Endothelial cell of umbilical vein (primary cell): ENCODE data around the gene HEATR5B. TPM values are rescaled to one million over a fixed set of nuclear protein-coding genes. Genes with fewer than 3 reads are reported as not detected.
A peak's percentile ranks its signal among the peaks of the same experiment; 100 is the strongest.

Experiments
- BruUV-seq: library from RNA; stranded (reverse); fragments of 400-500 nt; replicated peaks from 2 replicates; lab custom pipeline; 2021; lab: Mats Ljungman, UMichigan
- CTCF ChIA-PET: fragments of 300-600, 350-600 bp; sonication (Branson Sonifier 250); formaldehyde crosslinking; loops from one replicate; lab custom pipeline; 2021; ENCODE audit warnings: antibody characterized with exemption, inconsistent platforms; lab: Charles Lee
- POLR2A ChIA-PET: fragments of 300-600, 350-600 bp; sonication (Branson Sonifier 250); formaldehyde crosslinking; loops from one replicate; lab custom pipeline; 2021; ENCODE audit warnings: antibody characterized with exemption, inconsistent platforms; lab: Charles Lee
- DNase-seq: peaks from one replicate; pipeline ENCODE4 v3.0.0-alpha.2; 2011; ENCODE audit warnings: low read depth, low spot score
- FAIRE-seq: peaks from 2 replicates; lab custom pipeline; 2011; peaks lifted over from hg19 to GRCh38; lab: Jason Lieb, UNC
- H2AFZ ChIP-seq: 2 replicates; pipeline ENCODE4 v1.6.0; 2012; ENCODE audit warnings: low read depth, low read length, control low read depth, inconsistent platforms
- H3K27ac ChIP-seq: 2 replicates; pipeline ENCODE4 v1.5.1; 2011; ENCODE audit warnings: low read depth, mild to moderate bottlenecking, control low read depth, low read length, moderate library complexity; ENCODE audit not compliant: insufficient read depth
- H3K27me3 ChIP-seq, 2 experiments: 2 replicates each; pipeline versions ENCODE4 v1.6.0 to v1.6.1; 2011; ENCODE audit warnings: low read length in 2 of 2, mixed read lengths in 1 of 2; ENCODE audit not compliant: control insufficient read depth in 2 of 2, insufficient read depth in 2 of 2
- H3K36me3 ChIP-seq, 2 experiments: 2 replicates in 1 of 2; 3 replicates in 1 of 2; pipeline ENCODE4 v1.5.1; 2011; ENCODE audit warnings: low read length in 2 of 2, mild to moderate bottlenecking in 1 of 2, moderate library complexity in 1 of 2; ENCODE audit not compliant: control insufficient read depth in 2 of 2, insufficient read depth in 2 of 2; ENCODE audit errors: extremely low read depth in 1 of 2
- H3K4me1 ChIP-seq: 3 replicates; pipeline ENCODE4 v1.5.1; 2011; ENCODE audit warnings: mild to moderate bottlenecking, low read length; ENCODE audit not compliant: control insufficient read depth, insufficient read depth; ENCODE audit errors: extremely low read depth
- H3K4me2 ChIP-seq: 2 replicates; pipeline ENCODE4 v1.6.1; 2011; ENCODE audit warnings: low read length, control low read depth, mixed read lengths; ENCODE audit not compliant: insufficient read depth
- H3K4me3 ChIP-seq, 3 experiments: fragments of 200-600 bp in 1 of 3; sonication (generic), shearing (Covaris generic) in 1 of 3; replicated peaks in 1 of 3; 2 replicates each; pipeline ENCODE4 v1.5.1; 2011 to 2016; ENCODE audit warnings: control low read depth in 3 of 3, low read length in 3 of 3, mild to moderate bottlenecking in 2 of 3, inconsistent platforms in 1 of 3, low read depth in 1 of 3, moderate library complexity in 1 of 3; ENCODE audit not compliant: insufficient read depth in 1 of 3
- H3K79me2 ChIP-seq: 2 replicates; pipeline ENCODE4 v1.6.0; 2012; ENCODE audit warnings: low read length, inconsistent platforms; ENCODE audit not compliant: control insufficient read depth, insufficient read depth
- H3K9ac ChIP-seq: replicated peaks from 2 replicates; pipeline ENCODE3; 2011; ENCODE audit warnings: low read length, control low read depth; ENCODE audit not compliant: insufficient read depth; ENCODE audit errors: extremely low read depth
- H3K9me1 ChIP-seq: replicated peaks from 3 replicates; pipeline ENCODE4 v1.6.0; 2011; ENCODE audit warnings: mild to moderate bottlenecking, low read length; ENCODE audit not compliant: control insufficient read depth, insufficient read depth; ENCODE audit errors: extremely low read depth
- H3K9me3 ChIP-seq: replicated peaks from 2 replicates; pipeline ENCODE4 v1.5.1; 2012; ENCODE audit warnings: low read length, inconsistent platforms; ENCODE audit not compliant: control insufficient read depth, insufficient read depth
- H4K20me1 ChIP-seq: replicated peaks from 2 replicates; pipeline ENCODE3; 2011; ENCODE audit warnings: mild to moderate bottlenecking, low read length; ENCODE audit not compliant: control insufficient read depth, insufficient read depth; ENCODE audit errors: extremely low read depth
- CTCF ChIP-seq, 2 donors: IDR thresholded peaks; 1 replicate in 1 of 2; 2 replicates in 1 of 2; pipeline ENCODE4 v1.5.1; 2011; ENCODE audit warnings: low read length in 2 of 2, mild to moderate bottlenecking in 2 of 2, moderate library complexity in 2 of 2, control low read depth in 1 of 2, inconsistent platforms in 1 of 2, low read depth in 1 of 2; ENCODE audit not compliant: insufficient read depth in 1 of 2; ENCODE audit errors: extremely low read depth in 1 of 2
- EZH2 ChIP-seq: IDR thresholded peaks from 2 replicates; pipeline ENCODE4 v1.6.1; 2012; ENCODE audit warnings: borderline replicate concordance, low read depth, mild to moderate bottlenecking, moderate library complexity, low read length, inconsistent platforms; ENCODE audit not compliant: severe bottlenecking
- FOS ChIP-seq: IDR thresholded peaks from 2 replicates; pipeline ENCODE4 v1.6.1; 2011; ENCODE audit warnings: mild to moderate bottlenecking, low read length, moderate library complexity, borderline replicate concordance; ENCODE audit not compliant: insufficient read depth
- GATA2 ChIP-seq: IDR thresholded peaks from 2 replicates; pipeline ENCODE4 v1.7.0; 2011; ENCODE audit warnings: low read depth, mild to moderate bottlenecking, moderate library complexity, mixed read lengths, low read length; ENCODE audit not compliant: insufficient read length, insufficient read depth
- JUN ChIP-seq: IDR thresholded peaks from 2 replicates; pipeline ENCODE4 v1.6.1; 2011; ENCODE audit warnings: borderline replicate concordance, low read depth; ENCODE audit not compliant: insufficient read length, insufficient read depth
- MAX ChIP-seq: IDR thresholded peaks from 2 replicates; pipeline ENCODE4 v1.6.1; 2011; ENCODE audit not compliant: insufficient read depth, insufficient read length
- MYC ChIP-seq: IDR thresholded peaks from one replicate; pipeline ENCODE4 v1.6.1; 2011; ENCODE audit warnings: mild to moderate bottlenecking, low read depth, low read length
- POLR2A ChIP-seq: IDR thresholded peaks from 2 replicates; pipeline ENCODE4 v1.6.1; 2012; ENCODE audit warnings: low read depth, mild to moderate bottlenecking, control low read depth, low read length
- POLR2AphosphoS5 ChIP-seq: IDR thresholded peaks from 2 replicates; pipeline ENCODE4 v1.6.1; 2012; ENCODE audit warnings: low read depth, mild to moderate bottlenecking, control low read depth, low read length, moderate library complexity; ENCODE audit not compliant: insufficient read depth
- dilution Hi-C: fragments of 300-500 bp; cut with MboI; formaldehyde crosslinking; loops from one replicate; pipeline ENCODE4 v1.15.0; 2019; ENCODE audit warnings: low sequenced_read_pairs; ENCODE audit not compliant: extremely low pct_ligation_motif_present
- intact Hi-C: fragments of 100-400 bp; cut with micrococcal nuclease; formaldehyde crosslinking; loops from one replicate; pipeline ENCODE4 v1.10.0; 2022
- polyA plus RNA-seq, 4 experiments: library from polyadenylated mRNA; depleted of rRNA in 3 of 4; stranded (reverse) in 3 of 4; unstranded in 1 of 4; fragments of >200 nt; gene quantifications; 2 replicates each; pipeline versions ENCODE4 v1.2.1 to v1.2.3, GENCODE V29; 2011 to 2012; ENCODE audit warnings: missing spikeins in 1 of 4
- total RNA-seq: library from RNA; stranded (reverse); gene quantifications from 2 replicates; pipeline ENCODE4 v1.2.3, GENCODE V29; 2021

The HEATR5B gene
- total and polyA plus RNA-seq, 2 donors (not counting 3 experiments of a cell fraction or from before 2014, with no cell fraction given): 16.1 to 22.5 TPM

GRCh38 chr2:37000988-37001556 is 83.1 kb downstream of the HEATR5B start:
- Histone ChIP-seq H3K36me3 (peaks cover 6 to 11% of the 10 kb centered on the region in 2 experiments), H2AFZ (no peak overlapping the region), H3K27me3 (no peaks in the 10 kb centered on the region), H3K4me1 (peaks cover 10% of the 10 kb centered on the region), H3K4me2 (no peak overlapping the region), H3K9me1 (no peaks in the 10 kb centered on the region), H3K9ac (no peak overlapping the region), H3K9me3 (no peaks in the 10 kb centered on the region), H4K20me1 (no peaks in the 10 kb centered on the region), H3K79me2 (no peaks in the 10 kb centered on the region), H3K27ac (no peak overlapping the region), H3K4me3 (no peak overlapping the region)
- no TSS peak for BruUV-seq
- dilution Hi-C loops (no loop called here), intact Hi-C loops (no loop called here)
- TF ChIP-seq POLR2AphosphoS5: no peak
- no peak for TF ChIP-seq JUN
- TF ChIP-seq MAX: no peak
- TF ChIP-seq GATA2: no peak
- no peak for TF ChIP-seq POLR2A
- TF ChIP-seq EZH2: no peak
- no peak for TF ChIP-seq CTCF (IDR thresholded peaks at IDR 0.05; ENCODE audit: extremely low read depth in 1 of 2, insufficient read depth in 1 of 2, low read depth in 1 of 2, low read length in 2 of 2)
- TF ChIP-seq MYC: no peak
- TF ChIP-seq FOS: no peak
- CTCF ChIA-PET: interaction anchor here (0.6 kb wide), 1 partner anchor 9 kb away, joined by 3 read pairs; no protein-coding TSS in a partner anchor
- peak; percentile 64 for FAIRE-seq
- DNase-seq: no peak
- POLR2A ChIA-PET: no interaction called here
